Measurements from ENCODE around the gene SPON2.

- TF ChIP-seq CTCF (optimal IDR thresholded peaks at IDR 0.05 in 1 of 3, IDR thresholded peaks at IDR 0.05 in 1 of 3, conservative IDR thresholded peaks at IDR 0.05 in 1 of 3; ENCODE audit: extremely low read depth in 1 of 3, insufficient read depth in 2 of 3, low read length in 3 of 3) (no peak), EZH2 (IDR thresholded peaks at IDR 0.05; ENCODE audit: low read length) (no peak)
Observed at GRCh38 chr4:1207157-1207470, 34.7 kb upstream of the SPON2 start.

All from keratinocyte (primary cell).